T-helper 1 cell (primary cell): ENCODE results near the gene SNX5.

Experiments
- DNase-seq, 5 donors: peaks; one replicate each; pipeline ENCODE4 v3.0.0-alpha.2; 2012 to 2020

Gene SNX5

GRCh38 chr20:17912916-17913315 is 55.7 kb downstream of the SNX5 start:
- no peak for DNase-seq

GRCh38 chr20:17911927-17912326 is 56.7 kb downstream of the SNX5 start:
- no peak for DNase-seq

GRCh38 chr20:17910828-17911294 is 57.7 kb downstream of the SNX5 start:
- no peak for DNase-seq

GRCh38 chr20:17909869-17910321 is 58.7 kb downstream of the SNX5 start:
- DNase-seq = no peak

GRCh38 chr20:17905544-17905943 is 63.0 kb downstream of the SNX5 start:
- DNase-seq = no peak

- DNase-seq = peak in 1 of 5 donors; percentile 54
Observed at GRCh38 chr20:17904027-17904426, 64.6 kb downstream of the SNX5 start.

GRCh38 chr20:17902531-17903083 is 66.0 kb downstream of the SNX5 start:
- DNase-seq = no peak

GRCh38 chr20:17901971-17902370 is 66.6 kb downstream of the SNX5 start:
- no peak for DNase-seq

GRCh38 chr20:17898548-17898994 is 70.0 kb downstream of the SNX5 start:
- DNase-seq = peak in 4 of 5 donors; percentile 32 to 56 (median 42)

- no peak for DNase-seq
Observed at GRCh38 chr20:17897566-17898307, 70.9 kb downstream of the SNX5 start.

- no peak for DNase-seq
Observed at GRCh38 chr20:17896771-17897369, 71.7 kb downstream of the SNX5 start.

GRCh38 chr20:17896193-17896723 is 72.3 kb downstream of the SNX5 start:
- DNase-seq = no peak

- DNase-seq = no peak
Observed at GRCh38 chr20:17895641-17896171, 72.9 kb downstream of the SNX5 start.

GRCh38 chr20:17893445-17893844 is 75.1 kb downstream of the SNX5 start:
- no peak for DNase-seq

GRCh38 chr20:17892189-17892938 is 76.2 kb downstream of the SNX5 start:
- DNase-seq = no peak
